DMS153 treated with DMSO at 0.1 percent for 48 hours (cell line): ENCODE data around the gene ABTB2.

Source experiments
- DNase-seq: peaks from one replicate; lab custom pipeline; 2025; ENCODE audit not compliant: unreplicated experiment; lab: John Stamatoyannopoulos, UW

ABTB2 gene

DNA sequence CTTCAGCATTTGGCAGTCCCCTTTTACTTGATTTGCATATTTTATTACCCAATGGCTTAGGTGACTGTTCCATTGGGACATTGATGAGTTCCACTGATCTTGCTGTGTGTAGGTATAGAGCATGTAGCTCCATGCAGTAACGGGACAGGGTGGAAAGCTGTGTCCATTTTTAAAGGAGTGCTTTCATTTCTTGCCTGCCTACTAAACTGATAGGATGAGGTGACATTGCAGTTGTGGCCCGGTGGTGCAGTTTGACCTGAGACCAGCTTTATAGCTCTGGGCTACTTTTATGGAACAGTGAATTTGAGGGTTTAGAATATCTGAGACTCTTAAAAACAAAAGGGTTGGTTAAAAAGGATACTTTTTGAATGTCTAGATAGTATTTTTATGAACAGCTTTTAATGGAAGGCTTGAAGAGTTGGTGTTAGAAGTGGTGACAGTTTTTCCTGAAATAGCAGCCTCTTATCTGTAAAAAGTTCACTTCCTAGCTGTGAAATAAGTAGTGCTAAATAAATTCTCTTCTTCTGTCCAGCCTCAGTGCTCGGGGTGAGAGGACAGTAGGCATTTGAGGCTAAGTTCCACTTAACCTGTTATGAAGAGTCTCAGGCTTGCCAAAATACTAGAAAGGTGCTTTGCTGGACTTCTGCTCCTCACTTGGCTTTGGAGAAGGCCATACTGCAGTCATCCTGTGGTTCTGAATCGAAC is 225.4 kb downstream of the ABTB2 start:
- no peak for DNase-seq

DNA sequence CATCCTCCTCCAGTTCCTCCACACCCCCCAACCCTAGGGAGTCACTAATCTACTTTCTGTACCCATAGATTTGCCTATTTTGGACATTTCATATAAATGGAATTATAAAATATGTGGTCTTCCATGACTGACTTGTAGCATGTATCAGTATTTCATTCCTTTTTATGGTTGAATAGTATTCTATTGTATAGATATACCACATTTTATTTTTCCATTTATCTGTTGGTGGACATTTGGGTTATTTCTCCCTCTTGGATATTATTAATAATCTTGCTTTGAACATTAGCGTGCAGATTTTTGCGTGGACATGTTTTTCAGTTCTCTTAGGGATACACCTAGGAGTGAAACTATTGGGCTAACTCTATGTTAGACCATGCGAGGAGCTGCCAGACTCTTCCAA is 229.0 kb downstream of the ABTB2 start:
- DNase-seq, result no peak

DNA sequence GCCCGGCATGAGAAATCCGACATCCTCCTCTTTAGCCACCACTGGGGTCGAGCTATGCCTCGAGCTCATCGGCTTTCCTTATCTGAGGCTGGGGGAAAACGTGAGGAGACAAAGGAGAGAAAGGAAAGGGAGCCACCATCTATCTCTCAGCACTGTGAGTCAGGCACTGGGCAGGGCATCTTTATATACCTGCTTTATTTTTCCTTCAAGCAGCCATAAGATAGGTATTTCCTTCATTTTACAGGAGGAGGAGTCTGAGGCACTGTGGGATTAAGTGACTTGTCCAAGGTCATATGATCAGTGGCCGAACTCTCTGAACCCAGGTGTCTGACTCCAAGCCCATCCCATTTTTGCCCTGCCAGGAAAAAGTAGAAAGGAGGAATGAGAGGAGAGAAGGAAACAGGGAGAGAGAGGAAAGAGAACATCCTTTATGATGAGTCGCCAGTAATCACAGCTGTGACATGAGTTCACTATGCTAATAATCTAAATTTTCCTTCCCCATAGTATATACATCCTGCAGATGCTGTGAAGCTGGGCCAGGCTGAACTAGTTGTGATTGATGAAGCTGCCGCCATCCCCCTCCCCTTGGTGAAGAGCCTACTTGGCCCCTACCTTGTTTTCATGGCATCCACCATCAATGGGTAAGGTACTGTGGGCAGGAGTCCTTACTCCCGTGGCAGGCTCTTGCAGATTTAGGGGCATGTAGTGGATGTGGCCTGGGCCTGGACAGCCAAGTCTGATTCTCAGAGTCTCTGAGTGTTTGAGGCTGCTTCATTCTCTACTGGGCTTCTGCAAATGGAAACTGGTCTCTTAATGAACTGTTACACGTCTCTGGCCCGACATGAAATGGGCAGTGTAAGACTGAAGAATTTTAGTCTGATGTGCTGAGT is 230.6 kb downstream of the ABTB2 start:
- no peak for DNase-seq

DNA sequence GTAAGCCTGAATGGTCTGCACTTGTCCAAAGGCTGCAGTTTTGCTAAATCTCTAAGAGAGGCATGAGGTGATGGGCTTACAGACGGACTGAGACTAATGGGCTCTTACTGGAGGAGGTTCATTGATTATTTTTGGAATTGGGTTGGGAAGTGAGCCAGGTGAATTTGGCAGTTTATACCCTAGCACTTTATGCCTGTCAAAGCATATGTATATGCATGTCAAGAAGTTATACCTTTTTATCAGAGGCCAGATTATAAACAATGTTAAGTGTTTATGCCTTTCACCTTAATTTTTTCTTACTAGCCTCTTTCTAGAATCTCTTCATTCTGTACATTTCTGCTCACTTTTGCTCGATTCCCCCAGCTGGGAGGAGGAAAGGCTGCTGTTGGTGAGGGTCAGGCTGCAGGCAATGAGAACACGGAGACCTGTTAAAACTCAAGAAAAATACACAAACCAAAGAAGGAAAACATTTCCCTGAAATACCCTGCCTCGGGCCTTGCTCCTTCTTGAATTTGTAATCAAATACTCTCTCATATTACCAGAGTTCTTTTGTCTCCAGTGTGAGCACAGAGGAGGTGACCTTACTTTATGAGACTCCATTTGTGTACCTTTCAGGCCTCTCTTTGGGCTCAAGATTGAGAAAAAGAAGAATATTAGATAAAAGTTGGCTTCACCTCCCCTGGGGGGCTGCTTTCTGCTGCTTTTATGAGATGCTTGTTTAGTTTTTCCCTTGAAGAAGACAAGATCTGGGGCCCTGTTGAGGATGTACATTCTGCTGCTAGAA is 232.7 kb downstream of the ABTB2 start:
- no peak for DNase-seq

DNA sequence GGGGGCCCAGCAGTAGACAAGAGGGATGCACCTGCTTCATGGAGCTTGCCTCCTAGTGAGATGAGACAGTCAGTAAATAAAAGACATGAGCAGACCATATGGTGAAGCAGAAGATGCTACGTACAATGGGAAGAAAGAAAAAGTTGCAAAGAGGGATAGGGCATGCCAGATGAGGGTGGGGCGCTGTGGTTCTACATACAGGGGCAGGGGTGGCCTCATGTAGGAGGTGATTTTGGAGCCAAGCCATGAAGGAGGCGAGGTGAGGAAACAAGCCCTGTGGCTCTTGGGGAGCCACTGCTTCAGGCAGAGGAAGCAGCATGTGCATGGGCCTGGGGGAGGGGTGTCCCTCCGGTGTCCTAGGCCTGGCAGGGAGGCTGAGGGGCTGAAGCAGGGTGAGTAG is 237.2 kb downstream of the ABTB2 start:
- no peak for DNase-seq

DNA sequence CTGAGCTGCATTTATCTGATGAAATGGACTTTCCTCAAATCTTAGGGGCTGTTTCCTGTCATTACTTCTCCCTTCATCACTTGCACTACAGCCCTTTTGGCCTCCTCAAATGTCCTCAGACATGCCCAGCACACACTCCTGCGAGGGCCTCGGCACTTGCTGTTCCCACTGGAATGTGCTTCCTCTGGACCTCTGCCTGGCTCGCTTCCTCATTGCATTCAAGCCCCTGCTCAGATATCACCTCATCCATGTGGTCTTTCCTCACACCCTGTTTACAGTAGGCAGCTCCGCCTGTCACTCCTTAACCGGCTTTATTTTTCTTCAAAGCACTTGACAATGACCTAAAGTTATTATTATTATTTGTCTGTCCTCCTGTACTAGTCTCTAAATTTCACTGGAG is 243.3 kb downstream of the ABTB2 start:
- no peak for DNase-seq

DNA sequence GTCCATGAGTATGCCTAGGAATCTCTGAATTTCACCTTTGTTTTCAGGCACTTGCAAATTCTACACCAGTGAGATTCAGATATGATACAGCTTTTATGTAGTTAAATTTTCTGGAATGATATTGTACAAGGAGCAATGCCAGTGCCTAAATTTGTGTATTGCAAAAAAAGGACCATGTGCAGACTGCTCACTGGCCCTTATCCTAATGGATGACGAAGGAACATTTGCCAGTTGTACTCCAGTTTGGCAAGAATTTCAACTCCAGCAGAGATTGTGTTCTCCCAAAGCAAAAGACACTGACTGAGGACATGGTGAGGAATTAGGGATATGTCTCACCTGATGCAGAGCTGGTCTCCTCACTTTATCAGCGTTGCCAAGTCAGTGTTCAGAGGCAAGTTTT is 243.8 kb downstream of the ABTB2 start:
- no peak for DNase-seq

DNA sequence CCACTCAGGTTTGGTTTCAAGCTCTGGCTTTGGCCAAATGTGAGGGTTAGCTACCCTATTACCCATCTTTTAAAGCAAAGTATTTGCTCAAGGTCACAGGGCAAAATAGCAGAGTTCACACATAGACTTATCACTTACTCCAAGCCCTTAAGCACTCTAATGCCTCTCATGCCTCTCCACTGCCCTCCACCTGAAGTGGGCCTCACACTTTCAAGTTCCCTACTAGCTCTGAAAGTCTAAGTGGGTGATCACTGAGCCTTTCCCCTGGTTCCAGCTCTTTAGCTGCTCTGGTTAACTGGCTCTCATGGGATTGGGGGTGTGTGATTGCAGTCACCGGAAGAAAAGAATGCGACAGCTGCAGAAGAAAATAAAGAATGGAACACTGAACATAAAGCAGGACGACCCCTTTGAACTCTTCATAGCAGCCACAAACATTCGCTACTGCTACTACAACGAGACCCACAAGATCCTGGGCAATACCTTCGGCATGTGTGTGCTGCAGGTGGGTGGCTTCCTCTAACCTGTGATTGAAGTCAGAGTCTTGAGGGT is 246.0 kb downstream of the ABTB2 start:
- no peak for DNase-seq

DNA sequence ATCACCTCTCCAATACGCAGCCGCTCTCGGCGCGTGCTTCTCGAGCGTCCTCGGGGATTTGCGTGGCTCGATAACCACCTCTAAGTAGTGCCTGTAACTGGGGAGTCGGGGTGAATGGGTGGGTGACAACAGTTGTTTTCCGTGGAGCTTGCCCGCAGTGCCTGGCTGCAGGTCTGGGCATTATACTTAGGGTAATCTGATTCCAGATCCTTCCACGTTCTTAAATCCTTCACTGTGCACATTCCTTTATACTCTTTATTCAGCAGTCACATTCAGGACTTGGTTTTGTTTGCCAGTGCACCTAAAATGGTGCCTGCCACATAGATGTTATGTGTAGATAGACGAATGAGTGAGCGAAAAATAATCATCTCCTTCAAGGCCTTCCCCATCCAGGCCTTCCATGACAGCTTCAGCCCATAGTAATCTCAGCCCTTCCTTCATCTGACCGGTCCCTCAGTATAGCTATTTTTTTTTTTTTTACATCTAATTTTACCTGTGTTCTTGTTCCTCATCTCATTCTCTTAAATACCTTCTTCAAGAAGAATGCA is 251.8 kb downstream of the ABTB2 start:
- no peak for DNase-seq

DNA sequence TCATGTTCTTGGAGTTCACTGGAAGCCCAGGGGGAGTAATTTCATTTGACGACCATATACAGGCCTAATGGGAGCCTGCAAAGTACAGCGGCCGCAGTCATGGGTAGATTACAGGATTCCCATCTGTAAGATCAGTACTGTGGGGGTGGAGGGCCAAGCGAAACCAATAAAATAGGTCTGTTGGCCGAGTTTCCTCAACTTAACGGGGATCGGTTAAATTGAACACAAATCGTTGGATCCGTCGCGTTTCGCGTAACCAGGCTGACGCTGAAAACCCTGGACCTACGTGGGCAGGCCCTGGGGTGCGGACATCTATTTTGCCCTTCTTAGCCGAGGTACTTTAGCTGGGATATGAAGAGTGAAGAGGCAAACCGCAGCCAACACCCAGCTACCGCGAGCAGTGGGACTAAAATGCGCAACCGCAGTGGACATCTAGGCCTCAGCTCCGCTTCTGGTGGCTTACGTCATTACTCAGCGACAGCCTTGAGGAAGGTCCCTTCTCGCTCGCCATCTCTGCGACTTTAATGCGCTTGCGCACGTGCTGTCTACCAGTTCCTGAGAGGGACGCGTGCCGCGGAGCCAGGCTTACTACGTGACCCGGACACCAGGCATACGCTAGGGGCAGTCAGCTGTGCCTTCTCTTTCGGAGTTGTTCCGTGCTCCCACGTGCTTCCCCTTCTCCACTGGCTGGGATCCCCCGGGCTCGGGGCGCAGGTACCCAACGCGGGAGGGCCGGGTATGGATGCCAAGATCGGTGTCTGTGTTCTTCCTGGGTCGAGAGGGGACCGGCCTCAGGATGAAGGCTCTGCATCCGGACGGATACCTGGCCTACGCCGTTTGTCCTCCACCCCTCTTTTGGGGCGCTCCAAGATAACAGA is 252.5 kb downstream of the ABTB2 start, which contains the start of gene NAT10:
NAT10 (plus strand) TSS at position 551 of the 878 bp plus-strand sequence. CDS start 2,597 bp downstream, outside the sequence.
- DNase-seq, result peak; percentile 97

DNA sequence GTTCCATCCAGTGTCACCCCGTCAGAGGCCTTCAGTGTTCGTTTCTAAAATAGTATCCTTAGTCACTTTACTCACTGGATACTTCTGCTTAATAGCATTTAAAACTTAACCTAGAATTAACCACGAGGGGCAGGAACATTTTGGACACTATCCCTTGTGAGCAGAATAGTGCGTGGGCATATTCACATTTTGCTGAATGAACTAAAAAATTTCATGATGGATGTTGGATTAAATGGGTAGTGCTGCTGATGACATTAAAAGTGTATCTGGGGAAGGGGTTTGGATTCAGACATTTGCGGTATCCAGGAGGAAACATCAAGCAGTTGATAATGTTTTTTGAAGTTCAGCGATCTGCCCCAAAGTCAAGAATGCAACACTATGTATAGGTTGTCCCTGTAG is 253.1 kb downstream of the ABTB2 start:
- no peak for DNase-seq
